ENCODE measurements around the gene CNGB1. TPM values are rescaled to one million over a fixed set of nuclear protein-coding genes. Genes with fewer than 3 reads are reported as not detected.
"Not testable (repeated sequence)": the region's sequence is repeated elsewhere in the genome, so short reads cannot be mapped to it uniquely, and the experiment has no call there.

Gene CNGB1
- total RNA-seq, 4 donors from 2014 or later = not detected

DNA sequence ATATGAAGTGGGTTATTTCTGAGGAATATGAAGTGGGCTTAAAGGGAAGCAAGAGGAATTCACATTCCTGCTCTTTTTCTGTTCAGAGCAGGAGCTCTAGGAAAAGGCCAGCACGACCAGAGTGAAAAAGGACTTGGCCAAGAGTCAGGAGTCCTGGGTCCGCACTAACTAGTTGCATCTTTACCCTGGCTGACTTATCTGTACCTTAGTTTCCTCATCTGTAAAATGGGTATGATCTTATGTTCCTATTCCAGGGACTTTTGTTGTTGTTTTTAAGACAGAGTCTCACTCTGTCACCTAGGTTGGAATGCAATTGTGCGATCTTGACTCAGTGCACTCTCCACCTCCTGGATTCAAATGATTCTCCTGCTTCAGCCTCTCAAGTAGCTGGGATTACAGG, 52.5 kb downstream of the CNGB1 start:
- Histone ChIP-seq H3K27ac (no peak overlapping the region), H3K4me1 (no peaks in the 10 kb centered on the region), H3K36me3 (no peaks in the 10 kb centered on the region), H3K4me3 (no peak overlapping the region), H3K27me3 (no peaks in the 10 kb centered on the region), H3K9me3 (no peaks in the 10 kb centered on the region)
- no peak for DNase-seq
- TF ChIP-seq POLR2A (IDR thresholded peaks at IDR 0.05) = no peak
- TF ChIP-seq, protein P1, sequence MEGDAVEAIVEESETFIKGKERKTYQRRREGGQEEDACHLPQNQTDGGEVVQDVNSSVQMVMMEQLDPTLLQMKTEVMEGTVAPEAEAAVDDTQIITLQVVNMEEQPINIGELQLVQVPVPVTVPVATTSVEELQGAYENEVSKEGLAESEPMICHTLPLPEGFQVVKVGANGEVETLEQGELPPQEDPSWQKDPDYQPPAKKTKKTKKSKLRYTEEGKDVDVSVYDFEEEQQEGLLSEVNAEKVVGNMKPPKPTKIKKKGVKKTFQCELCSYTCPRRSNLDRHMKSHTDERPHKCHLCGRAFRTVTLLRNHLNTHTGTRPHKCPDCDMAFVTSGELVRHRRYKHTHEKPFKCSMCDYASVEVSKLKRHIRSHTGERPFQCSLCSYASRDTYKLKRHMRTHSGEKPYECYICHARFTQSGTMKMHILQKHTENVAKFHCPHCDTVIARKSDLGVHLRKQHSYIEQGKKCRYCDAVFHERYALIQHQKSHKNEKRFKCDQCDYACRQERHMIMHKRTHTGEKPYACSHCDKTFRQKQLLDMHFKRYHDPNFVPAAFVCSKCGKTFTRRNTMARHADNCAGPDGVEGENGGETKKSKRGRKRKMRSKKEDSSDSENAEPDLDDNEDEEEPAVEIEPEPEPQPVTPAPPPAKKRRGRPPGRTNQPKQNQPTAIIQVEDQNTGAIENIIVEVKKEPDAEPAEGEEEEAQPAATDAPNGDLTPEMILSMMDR (IDR thresholded peaks at IDR 0.05) = no peak
- intact Hi-C loops (cut with DNase I; ENCODE audit: low total_unique reads) = no loop called here

DNA sequence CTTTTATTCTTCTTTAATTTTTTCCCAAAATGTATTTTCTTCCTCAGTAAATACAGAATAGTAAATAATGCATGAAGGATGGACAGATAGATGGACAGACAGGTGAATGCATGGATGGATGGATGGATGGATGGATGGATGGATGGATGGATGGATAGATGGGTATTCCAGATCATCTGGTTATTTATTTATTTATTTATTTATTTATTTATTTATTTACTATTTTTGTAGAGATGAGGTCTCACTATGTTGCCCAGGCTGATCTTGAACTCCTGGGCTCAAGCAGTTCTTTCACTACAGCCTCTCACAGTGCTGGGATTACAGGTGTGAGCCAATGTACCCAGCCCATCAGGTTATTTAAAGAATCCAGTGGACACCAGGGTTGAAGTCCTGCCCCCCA, 53.0 kb downstream of the CNGB1 start:
- intact Hi-C loops (cut with DNase I; ENCODE audit: low total_unique reads); H3K4me1 ChIP-seq; H3K36me3 ChIP-seq; H3K27me3 ChIP-seq; DNase-seq; H3K27ac ChIP-seq; H3K4me3 ChIP-seq; H3K9me3 ChIP-seq: not testable (repeated sequence)

DNA sequence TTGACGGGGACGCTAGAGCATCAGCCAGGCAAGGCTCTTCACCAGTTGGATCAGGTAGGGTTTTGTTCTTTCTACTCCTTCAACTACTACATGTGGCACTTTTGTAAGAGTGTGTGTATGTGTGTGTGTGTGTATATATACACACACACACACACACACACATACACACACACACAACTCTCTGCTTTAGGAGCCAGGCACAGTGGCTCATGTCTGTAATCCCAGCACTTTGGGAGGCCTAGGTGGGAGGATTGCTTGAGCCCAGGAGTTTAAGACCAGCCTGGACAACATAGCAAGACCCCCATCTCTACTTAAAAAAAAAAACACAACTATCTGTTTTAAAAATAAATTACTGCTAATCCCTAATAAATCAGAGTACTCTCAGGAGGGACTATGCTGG, 53.4 kb downstream of the CNGB1 start:
- intact Hi-C loops (cut with DNase I; ENCODE audit: low total_unique reads); DNase-seq; H3K4me1 ChIP-seq; H3K27me3 ChIP-seq; H3K36me3 ChIP-seq; H3K4me3 ChIP-seq; H3K9me3 ChIP-seq; H3K27ac ChIP-seq: not testable (repeated sequence)

DNA sequence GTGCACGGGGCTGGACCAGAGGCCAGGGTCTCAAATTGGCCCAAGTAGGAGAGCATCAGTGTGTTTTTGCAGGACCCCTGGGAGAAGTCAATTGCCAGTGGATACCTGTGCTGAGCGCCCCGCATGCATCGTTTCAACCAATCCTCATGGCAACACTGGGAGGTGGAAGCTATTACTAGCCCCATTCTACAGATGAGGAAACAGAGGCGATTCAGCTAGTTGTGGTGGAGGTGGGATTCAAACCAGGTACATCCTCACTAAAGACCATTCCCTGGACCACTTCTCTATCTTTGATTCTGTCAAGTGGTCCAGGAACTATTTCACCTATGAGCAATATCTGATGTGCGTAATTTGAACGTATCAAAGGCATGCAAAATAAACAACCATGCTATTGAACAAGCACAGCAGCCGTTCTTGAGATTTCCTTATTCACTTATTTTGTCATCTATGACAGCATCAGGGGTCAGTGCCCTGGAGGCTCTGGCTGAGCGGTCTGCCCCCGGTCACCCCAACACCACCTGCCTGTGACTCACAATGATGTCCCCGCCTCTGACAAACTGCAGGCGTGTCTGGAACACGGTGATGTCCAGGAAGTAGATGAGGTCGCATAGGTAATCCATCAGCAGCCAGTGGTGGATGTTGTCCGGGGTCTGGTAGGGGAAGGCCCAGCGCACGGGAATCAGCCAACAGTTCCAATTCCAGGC, 54.0 kb downstream of the CNGB1 start:
- no peaks in the 10 kb centered on the region for H3K4me1 ChIP-seq
- H3K4me3 ChIP-seq = no peak overlapping the region
- H3K36me3 ChIP-seq = no peaks in the 10 kb centered on the region
- no peaks in the 10 kb centered on the region for H3K27me3 ChIP-seq
- intact Hi-C loops (cut with DNase I; ENCODE audit: low total_unique reads) = no loop called here
- H3K9me3 ChIP-seq = no peaks in the 10 kb centered on the region
- no peak for TF ChIP-seq POLR2A (IDR thresholded peaks at IDR 0.05)
- TF ChIP-seq, protein P1 (IDR thresholded peaks at IDR 0.05) = no peak
- no peak for DNase-seq
- H3K27ac ChIP-seq = no peak overlapping the region

DNA sequence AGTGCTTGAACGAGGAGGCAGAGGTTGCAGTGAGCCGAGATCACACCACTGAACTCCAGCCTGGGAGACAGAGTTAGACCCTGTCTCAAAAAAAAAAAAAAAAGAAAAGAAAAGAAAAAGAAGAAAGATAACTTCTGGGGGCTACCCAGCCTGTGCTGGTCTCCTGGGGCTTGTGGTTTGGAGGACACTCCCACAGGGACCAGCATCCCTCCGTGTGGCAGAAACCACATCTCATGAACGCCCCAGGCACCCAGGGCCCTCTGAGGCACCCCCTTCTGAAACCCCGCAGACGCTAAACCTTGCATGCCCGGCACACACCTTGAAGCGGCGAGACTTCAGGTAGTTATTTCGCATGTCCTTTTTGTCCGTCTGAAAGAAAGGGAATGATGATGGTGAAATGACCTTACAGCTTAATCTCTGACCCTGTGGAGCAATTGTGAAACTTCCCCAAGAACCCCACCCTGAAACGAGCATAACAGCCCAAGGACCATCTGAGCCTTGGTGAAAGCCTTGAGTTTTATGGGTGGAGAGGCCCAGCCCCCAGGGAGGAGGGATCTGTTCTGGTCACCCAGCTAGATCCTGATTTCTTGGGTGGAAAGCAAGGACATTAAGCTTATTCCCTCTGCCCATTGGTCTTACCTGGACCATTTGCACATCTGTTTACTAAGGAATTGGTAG, 55.0 kb downstream of the CNGB1 start:
- H3K36me3 ChIP-seq = no peaks in the 10 kb centered on the region
- no peaks in the 10 kb centered on the region for H3K9me3 ChIP-seq
- H3K4me1 ChIP-seq = no peaks in the 10 kb centered on the region
- no peaks in the 10 kb centered on the region for H3K27me3 ChIP-seq
- TF ChIP-seq, protein P1 (IDR thresholded peaks at IDR 0.05) = no peak
- no peak for TF ChIP-seq POLR2A (IDR thresholded peaks at IDR 0.05)
- DNase-seq = no peak
- H3K27ac ChIP-seq = no peak overlapping the region
- no peak overlapping the region for H3K4me3 ChIP-seq
- intact Hi-C loops (cut with DNase I; ENCODE audit: low total_unique reads) = no loop called here

DNA sequence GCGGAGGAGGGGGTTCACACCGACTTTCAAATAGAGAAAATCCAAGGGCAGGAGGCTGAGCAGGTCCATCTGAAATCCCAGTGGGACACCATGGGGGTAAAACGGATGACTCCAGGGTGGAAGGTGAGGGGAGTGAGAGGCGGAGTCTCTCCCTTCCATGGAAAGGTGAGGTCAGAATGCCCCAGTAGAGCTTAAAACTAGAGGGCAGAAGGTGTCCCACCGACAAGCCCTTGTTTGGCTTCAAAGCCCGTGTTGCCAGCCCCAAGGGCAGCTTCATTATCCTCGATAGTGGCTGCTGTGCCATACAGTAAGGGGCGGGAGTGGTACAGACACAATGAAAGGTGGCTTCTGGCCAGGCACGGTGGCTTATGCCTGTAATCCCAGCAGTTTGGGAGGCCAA, 55.7 kb downstream of the CNGB1 start:
- H3K36me3 ChIP-seq = no peaks in the 10 kb centered on the region
- H3K4me1 ChIP-seq = no peaks in the 10 kb centered on the region
- no peak overlapping the region for H3K4me3 ChIP-seq
- H3K27ac ChIP-seq = no peak overlapping the region
- TF ChIP-seq, protein P1 (IDR thresholded peaks at IDR 0.05) = no peak
- TF ChIP-seq POLR2A (IDR thresholded peaks at IDR 0.05) = no peak
- intact Hi-C loops (cut with DNase I; ENCODE audit: low total_unique reads) = no loop called here
- H3K27me3 ChIP-seq = no peaks in the 10 kb centered on the region
- no peaks in the 10 kb centered on the region for H3K9me3 ChIP-seq
- no peak for DNase-seq

Measured in uterus (tissue), 4 donors.